GM19240 (cell line): ENCODE measurements around the gene GGCT.

Source experiments
- DNase-seq: peaks from one replicate; pipeline ENCODE4 v3.0.0; 2011; ENCODE audit warnings: low spot score; ENCODE audit not compliant: insufficient read length

GGCT gene

DNA sequence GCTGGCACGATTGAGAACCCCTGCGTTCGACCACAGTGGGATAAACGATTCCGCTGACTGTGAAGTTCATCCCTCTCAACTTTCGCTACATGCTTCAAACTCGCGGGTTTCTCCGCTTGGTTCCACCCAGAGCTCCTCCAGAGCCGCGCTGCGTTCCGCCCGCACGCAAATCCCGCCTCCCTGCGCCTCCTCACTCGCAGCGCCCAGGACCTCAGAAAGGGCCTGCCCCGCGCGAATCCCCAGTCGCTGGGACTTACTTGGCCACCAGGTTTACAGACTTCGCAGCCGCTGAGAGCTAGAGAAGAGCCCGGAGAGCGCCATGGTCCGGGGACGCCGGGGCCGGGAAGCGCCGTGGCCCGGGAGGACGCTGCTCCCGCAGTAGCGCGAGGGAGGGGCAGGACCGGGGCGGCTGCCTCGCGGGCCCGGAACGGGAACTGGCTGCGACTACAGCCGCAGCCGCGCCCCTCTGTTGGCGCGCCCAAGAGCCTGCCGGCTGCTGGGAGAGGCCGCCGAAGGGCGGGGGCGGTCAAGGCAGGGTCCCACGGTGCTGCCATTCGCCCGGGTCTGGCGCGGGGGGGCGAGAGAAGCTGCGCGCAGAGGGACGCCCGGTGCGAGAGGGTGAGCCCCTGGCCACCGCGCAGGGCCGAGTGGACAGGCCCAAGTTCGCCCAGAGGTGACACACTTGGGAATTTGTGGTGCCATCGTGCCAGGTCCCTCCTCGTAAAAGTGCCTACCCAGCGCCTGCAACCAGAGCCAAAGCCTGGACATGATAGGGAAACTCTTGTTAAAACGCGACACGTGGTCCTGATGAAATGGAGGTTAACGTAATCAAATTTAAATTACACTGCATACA is 26.1 kb downstream of the GGCT start, which contains the start of gene NOD1:
NOD1 (minus strand) TSS at position 436 of the 853 bp plus-strand sequence. CDS start 21,863 bp downstream, outside the sequence.
- no peak for DNase-seq

DNA sequence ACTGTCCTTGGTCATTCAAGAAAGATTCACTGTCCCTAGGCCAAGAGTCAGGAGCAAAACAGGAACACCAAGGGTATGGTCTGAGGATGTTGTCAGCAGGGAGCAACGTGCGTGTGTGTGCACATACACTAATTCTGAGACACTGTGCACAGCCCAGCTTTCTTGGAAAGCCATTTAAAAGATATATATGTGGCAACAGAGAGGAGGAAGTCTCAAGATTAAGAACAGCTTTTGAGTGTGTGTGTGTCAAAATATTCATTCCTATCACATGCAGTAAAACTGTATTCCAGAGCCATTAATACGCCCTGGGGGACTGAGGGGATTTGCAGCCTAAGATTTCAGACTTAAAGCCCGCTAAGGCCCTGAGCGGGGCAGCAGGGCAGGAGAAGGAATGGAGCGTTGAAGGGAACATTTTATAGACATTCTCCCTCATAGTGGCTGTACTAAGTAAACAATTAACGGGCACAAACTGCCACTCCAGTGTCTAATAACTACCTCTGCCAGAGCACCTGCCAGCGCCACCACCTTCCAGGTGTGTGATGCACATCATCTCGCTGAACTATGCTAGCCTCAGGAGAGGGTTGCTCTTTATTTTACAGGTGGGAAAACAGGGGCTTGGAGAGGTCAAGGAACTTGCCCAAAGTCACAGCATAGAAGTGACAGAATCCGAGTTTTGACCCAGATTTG is 28.0 kb downstream of the GGCT start:
- DNase-seq = no peak

DNA sequence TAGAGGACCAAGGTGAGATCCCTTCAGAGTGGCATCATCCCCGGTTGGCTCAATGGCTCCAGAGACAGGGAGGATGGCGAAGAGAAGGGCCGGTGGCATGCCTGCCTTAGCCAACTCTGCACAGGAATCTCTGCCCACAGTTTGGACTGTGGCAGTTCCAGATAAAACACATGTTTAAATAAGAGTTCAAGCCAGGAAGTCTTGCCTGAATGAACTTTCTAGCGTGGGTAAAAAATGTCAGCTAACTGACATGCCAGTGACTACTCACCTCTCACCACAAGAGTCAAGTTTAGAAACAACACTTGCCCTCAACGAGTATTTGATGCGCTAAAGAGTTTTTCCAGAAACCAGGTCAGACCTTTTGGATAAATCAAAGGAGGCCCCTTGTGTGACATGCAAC is 29.0 kb downstream of the GGCT start:
- no peak for DNase-seq

DNA sequence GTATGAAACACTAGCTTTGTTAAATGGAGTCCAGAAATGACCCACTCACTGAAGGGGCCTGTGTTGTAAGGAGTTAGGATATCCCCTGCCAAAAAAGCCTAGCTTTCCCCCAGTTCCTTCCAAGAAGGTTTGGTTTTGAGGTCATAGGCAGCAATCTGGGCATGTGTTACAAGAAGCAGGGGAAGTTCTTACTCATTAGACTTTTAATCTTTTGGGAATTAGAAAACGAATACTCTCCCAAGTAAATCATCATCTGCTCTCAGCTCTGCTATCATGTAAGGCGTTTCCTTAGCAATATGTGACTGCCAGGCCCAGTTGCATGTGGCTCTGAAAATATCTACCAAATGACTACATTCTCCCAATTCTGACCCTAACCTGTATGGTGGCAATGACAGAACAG is 29.7 kb downstream of the GGCT start:
- no peak for DNase-seq

DNA sequence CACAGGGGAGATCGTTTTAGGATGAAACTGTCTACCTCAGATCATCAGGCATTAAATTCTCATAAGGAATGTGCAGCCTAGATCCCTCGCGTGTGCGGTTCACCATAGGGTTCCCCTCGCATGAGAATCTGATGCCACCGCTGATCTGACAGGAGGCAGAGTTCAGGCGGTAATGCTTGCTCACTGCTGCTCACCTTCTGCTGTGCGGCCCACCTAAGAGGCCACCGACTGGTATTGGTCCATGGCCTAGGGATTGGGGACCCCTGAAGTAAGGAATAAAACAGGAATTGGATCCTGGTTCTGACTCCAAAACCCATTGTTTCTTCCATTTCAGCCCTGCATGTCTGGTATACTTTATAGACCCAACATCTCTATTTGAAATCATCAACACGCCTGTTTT is 30.1 kb downstream of the GGCT start:
- DNase-seq = no peak

DNA sequence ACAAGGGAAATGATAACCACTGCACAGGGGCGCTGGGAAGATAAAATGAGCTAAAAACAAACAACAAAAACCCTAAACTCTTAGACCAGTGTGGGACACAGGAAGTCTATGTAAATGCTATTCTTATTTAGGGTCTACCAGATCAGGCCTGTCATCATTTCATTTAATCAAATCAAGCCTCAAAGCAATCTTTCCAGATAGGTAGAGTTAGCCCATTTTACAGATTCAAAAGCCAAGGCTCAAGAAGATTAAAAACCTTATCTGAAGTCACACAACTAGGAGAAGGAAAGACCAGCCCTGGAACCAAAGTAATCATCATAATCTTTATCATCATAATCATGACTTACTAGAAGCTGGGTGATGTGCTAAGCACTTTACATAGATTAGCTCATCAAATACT is 30.7 kb downstream of the GGCT start:
- DNase-seq = no peak

DNA sequence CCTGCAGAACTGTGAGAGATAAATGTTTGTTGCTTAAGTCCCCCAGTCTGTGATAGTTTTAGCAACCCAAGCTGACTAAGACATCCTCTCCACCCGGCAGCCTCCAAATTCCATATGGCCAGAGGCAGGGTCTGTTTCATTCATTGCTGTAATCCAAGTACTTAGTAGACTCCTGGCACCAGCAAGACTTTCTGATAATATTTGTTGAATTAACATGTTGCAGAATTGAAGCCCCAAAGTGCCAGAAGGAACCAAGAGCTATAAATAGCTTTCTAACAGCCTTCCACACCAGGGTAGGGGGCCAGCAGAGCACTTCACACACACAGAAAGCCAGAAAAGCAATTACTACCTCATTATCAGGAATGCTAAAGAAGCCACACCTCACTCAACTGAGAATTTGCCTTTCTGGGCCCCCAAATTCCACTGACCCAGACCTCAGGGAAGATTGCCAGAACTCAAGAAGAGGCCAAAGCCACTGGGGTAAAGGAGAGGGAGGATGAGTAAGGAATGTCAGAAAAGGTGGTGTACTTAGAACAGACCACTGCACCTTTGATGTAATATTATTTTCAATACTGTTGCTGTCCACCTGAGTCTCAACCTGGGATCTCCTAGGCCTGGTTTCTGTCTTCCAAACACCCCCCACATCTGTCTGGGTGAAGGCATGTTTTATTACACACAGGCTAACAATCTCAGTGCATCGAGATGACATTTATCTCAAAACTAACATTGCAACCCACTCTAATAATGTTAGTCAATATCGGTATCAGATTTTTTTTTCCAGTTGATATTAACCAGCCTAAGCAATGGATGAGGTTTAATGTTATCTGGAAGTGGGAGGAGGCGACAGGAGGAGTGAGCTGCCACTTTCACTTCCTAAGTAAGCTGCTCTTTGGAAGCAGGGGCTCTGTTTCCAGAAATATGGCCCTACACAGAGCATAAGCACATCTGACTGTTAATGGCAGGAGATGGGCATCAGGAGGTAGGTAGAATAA is 31.5 kb downstream of the GGCT start:
- DNase-seq = no peak

DNA sequence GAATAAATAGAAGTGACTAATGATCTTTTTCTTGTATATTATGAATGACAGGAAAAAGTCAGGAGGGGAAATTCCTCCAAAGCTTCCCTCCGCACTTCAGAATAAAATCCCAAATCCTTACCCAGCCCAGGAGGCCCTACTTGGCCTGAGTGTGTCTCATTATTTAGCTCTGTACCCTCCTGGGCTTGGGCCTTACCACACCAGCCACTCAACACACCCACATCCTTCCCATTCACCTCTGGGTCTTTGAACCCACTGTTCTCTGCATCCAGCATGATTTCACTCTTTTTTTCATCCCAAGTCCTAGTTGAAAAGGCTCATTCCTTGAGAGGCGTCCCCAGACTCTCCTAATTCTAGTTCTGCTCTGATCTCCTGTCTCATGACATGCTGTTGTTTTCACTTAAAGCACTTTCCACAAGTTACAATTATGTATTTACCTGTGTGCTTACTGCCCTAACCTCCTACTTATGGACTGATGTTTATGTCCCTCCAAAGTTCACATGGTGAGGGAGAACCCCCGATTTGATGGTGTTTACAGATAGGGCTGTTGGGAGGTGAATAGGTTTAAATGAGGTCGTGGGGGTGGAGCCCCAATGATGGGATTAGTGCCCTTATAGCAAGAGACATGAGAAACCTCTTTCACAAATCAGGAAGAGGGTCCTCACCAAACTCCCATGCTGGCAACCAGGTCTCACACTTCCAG is 32.4 kb downstream of the GGCT start:
- no peak for DNase-seq

DNA sequence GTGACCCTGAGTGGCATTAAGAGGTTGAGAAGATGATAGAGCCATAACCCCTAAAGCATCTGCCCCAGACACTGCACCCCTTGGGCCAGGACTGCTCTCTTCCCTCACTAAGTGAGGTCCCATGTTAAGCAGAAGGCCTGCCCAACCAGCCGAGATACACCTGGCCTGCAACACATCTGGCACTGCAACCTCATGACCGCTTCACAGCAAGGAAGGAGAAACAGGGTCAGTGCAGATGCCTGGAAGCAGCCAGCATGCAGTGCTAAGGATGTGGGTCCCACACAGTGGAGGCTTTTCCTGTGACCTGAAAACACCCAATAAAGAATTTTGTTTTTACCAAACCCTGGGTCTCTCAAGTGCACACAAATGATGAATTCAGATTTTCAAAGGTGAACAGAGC is 33.4 kb downstream of the GGCT start:
- no peak for DNase-seq

DNA sequence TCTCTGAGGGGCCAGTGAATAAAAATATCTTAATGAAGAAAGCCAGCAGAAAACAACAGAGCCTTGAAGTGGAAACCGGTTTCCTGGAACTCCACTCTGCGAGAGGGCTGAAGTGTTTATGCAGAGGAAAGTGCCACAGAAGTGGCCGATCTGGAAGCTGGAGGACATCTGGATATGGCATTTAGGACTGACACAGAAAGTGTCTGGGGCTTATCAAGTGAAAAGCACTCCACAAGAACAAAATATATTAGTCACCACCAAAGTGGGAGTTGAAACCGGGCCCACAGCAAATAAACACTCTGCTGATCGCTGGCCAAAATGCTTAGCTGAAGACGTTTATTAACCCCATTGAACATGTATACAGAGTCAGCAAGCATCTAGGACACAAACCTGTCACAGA is 33.9 kb downstream of the GGCT start:
- DNase-seq = no peak

DNA sequence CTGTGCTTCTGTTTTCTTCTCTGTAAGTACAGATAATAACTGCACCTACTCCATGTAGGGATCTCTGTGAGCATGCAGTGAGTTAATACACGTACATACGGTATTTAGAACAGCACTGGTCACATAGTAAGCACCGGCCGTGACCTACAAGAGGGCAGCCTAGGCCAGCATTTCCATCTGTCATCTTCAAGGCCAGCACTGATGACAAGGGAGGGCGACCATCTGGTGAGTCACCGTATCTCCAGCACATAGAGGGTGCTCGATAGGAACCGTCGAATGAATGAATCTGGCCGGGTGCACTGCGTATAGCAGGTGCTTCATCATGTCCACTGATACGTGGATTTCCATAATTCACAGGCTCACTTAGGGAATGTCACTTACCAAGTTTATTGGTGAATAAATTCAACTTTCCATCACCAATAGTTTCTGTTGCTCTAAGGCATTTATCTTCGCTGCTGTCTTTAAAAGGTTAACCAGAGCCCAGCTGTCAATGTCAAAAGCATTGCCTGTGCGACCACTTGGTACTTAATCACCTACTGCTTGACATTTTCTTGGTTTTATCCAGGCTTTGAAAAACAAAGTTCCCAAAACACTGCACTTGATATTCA is 34.4 kb downstream of the GGCT start:
- DNase-seq = no peak

DNA sequence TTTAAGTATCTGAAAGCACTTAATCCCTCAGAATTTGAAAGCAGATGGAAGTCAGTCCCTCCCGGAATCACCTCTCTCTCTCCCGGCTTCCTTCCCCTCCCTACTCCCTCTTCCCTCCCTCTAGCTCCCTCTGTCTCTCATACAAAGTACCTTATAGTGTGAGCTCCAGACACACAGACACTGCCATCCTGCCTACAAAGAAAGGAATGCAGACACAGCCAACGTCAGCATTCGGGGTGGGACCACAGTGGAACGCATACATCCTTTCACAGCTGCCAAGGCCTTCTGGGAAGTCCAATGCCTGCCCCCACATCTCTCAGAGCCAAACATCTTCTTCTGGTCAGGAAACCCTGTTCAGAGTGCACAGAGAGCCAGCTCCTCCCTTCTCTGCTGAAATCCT is 35.3 kb downstream of the GGCT start:
- no peak for DNase-seq

DNA sequence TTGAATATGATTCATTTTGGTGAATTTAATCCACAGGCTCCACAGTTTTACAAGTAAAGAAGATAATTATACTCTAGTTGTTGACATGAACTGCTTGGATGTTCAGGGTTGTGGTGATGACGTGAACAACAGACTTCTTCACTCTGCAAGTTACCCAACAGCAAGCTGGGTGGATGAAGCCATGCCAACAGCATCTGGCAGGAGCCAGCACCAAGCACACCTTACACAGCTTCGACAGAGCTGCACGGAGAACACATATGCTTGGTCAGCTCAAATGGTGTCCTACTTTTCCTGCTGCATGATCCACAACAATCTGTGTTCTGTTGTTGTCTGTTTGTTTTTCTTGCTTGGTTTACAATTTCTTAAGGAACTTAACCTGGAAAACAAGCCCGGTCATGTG is 35.8 kb downstream of the GGCT start:
- DNase-seq = no peak

DNA sequence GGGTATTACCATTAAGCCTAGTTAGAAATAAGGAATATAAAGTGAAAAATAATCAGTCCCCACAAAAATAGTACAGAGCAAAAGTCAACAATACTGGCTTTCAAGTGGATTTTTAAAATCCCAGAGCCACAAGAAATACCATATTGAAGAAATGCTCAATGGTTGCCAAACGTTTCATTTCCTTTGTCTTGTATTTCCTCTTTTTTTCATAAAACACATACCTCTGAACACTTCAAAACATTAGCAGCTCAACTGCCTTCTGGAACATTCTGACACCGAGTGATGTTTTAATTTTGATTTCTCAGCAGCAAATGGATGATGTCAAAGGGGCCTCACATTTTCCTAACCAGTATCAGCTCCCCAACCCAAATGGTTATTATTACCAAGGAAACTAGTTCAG is 36.6 kb downstream of the GGCT start:
- DNase-seq = no peak

DNA sequence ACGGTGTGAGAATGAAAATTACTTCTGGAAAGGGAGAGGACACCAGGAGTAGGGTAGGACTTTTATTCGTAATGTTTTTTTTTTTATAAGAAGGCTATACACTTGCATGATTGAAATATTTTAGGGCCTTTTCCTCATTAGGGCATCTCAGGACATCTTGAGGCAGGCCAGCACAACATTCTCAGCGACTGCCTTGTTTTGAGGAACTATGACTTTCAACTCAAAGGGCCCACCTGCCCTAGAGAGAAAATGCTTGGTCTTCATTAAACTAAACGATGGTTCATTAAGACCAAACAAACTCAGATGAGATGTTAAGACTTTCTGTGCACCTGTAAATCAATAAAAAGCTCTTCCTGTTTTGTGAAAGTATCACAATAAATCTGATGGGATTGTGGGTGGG is 37.4 kb downstream of the GGCT start:
- DNase-seq = no peak

DNA sequence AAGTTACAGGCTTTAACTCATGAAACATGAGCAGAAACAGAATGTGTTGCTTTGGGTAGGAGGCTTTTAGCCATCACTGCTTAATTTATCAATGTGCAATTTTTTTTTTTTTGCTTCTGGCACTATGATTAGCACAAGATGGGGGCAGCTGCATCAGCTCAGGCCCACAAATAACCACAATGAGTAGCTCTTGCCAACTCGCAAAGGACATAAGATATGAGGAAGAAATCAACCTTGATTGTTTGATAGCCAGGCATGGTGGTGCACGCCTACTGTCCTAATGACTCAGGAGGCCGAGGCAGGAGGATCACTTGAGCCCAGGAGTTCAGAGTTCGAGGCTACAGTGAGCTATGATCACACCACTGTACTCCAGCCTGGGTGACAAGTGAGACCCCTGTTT is 38.4 kb downstream of the GGCT start:
- DNase-seq = no peak

DNA sequence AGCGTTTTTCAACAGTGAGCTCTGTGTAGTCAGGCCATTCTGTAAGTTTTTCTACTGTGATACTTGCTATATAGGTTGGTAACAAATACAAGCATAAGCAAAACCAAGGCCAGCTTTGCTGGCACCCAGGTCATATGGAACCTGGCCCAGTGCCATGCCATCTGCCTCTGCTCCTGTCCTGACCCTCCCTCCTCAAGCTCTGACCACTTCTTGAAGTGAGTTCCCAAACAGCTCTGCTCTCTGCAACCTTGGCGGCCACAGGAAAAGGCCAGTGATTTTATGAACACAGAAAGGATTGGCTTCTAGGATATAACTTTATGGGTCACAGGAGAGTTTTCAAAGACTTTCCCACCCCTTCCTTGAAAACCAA is 38.8 kb downstream of the GGCT start:
- no peak for DNase-seq

DNA sequence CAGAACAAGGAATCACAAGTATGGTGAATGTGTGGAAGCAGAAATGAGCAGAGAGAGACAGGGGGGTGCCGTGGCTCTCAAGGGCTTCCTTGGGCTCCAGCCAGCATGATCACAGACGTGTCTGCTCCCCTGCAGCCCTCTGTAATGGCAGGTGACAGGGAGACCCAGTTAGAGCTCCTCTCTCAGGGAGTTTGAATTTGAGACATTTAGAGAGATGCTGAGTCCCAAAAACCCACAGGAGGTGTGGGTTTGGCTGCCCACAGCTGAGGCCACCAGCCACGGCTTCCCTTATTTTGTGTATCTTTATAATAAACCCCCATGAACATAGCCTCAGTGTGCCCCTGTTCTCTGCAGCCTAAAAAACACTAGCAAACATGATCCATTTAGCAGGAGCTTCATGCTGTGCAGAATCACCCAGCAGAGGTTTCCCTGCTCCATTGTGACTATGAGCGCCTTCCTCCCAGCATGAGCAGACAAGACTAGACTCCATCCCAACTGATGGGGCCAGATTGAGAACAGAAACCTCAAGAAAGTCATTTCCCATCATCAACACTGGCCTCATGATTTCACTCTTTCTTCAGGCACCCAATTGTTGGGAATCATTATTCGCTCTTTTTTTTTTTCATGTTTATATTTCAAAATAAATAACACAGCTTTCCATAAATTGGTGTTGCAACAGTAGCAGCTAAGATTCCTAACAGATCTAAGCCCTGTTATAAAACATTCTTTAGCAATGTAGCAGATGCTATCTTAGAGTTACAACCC is 39.4 kb downstream of the GGCT start:
- no peak for DNase-seq

DNA sequence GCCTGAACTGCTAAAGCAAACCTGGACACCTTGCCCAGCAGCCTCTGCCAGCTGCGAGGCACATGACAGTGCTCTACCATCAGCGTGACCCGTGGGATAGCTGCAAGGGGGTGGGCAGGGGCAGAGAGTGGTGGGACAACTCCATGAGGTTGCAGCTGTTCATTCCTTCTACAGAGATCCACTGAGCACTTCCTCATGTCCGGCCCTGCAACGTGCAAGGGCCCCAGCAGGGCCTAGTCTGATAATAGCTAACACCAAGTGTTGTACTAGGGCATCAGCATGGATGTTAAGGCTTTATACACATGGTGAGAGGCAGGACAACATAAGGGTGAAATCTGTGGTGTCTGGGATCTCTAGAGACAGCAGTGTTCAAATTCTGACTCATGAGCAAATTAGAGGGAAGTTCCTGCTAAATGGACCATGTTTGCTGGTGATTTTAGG is 40.4 kb downstream of the GGCT start:
- no peak for DNase-seq
